Caco-2 (cell line): Measurements from ENCODE around the gene CNPY4. TPM values are rescaled to one million over a fixed set of nuclear protein-coding genes. Genes with fewer than 3 reads are reported as not detected.

Experiments
- BruUV-seq: library from RNA; stranded (reverse); fragments of 400-500 nt; replicated peaks from 2 replicates; lab custom pipeline; 2021; lab: Mats Ljungman, UMichigan
- CTCF ChIA-PET: fragments of 300-600 bp; sonication (Branson Sonifier 250); formaldehyde crosslinking; loops from one replicate; lab custom pipeline; 2022; ENCODE audit warnings: antibody characterized with exemption; lab: Charles Lee
- POLR2A ChIA-PET: fragments of 300-600 bp; sonication (Branson Sonifier 250); formaldehyde crosslinking; loops from one replicate; lab custom pipeline; 2022; ENCODE audit warnings: antibody characterized with exemption; lab: Charles Lee
- DNase-seq, 2 experiments: peaks; one replicate each; pipeline versions ENCODE4 v3.0.0 to v3.0.0-alpha.2; 2020 to 2022
- H3K27me3 ChIP-seq: replicated peaks from 2 replicates; pipeline ENCODE4 v1.6.0; 2011; ENCODE audit warnings: low read length; ENCODE audit not compliant: control insufficient read depth, insufficient read depth
- H3K36me3 ChIP-seq: 2 replicates; pipeline ENCODE4 v1.5.1; 2011; ENCODE audit warnings: low read length; ENCODE audit not compliant: control insufficient read depth, insufficient read depth
- H3K4me1 ChIP-seq: fragments of 250-450 bp; sonication (Bioruptor Pico); 2 replicates; pipeline ENCODE4 v1.5.1; 2020; ENCODE audit warnings: mild to moderate bottlenecking
- H3K4me3 ChIP-seq: 2 replicates; pipeline ENCODE4 v1.5.1; 2011; ENCODE audit warnings: low read depth, mild to moderate bottlenecking, control low read depth, low read length
- H3K9me3 ChIP-seq: fragments of 250-450 bp; sonication (Bioruptor Pico); 2 replicates; pipeline ENCODE4 v1.5.1; 2020; ENCODE audit warnings: mild to moderate bottlenecking, moderate library complexity
- H3K27ac Mint-ChIP-seq: one replicate; pipeline ENCODE4 v1.8.0; 2022; ENCODE audit warnings: mixed read lengths; ENCODE audit not compliant: unreplicated experiment
- H3K27me3 Mint-ChIP-seq: one replicate; pipeline ENCODE4 v1.8.0; 2022; ENCODE audit warnings: mixed read lengths; ENCODE audit not compliant: insufficient read depth, unreplicated experiment
- H3K36me3 Mint-ChIP-seq: one replicate; pipeline ENCODE4 v1.8.0; 2022; ENCODE audit warnings: mild to moderate bottlenecking, mixed read lengths; ENCODE audit not compliant: insufficient read depth, unreplicated experiment
- H3K4me1 Mint-ChIP-seq: one replicate; pipeline ENCODE4 v1.8.0; 2022; ENCODE audit warnings: low read depth, mixed read lengths; ENCODE audit not compliant: unreplicated experiment
- H3K4me3 Mint-ChIP-seq: one replicate; pipeline ENCODE4 v1.8.0; 2022; ENCODE audit warnings: mild to moderate bottlenecking, moderate library complexity, mixed read lengths; ENCODE audit not compliant: unreplicated experiment
- H3K9me3 Mint-ChIP-seq: one replicate; pipeline ENCODE4 v1.8.0; 2022; ENCODE audit warnings: mixed read lengths; ENCODE audit not compliant: unreplicated experiment
- CTCF ChIP-seq, 2 experiments: fragments of 200-600 bp in 1 of 2; IDR thresholded peaks; 1 replicate in 1 of 2; 2 replicates in 1 of 2; pipeline versions ENCODE4 v1.5.1 to v1.8.0; 2011 to 2022; ENCODE audit warnings: antibody characterized with exemption in 1 of 2, control low read depth in 1 of 2, inconsistent platforms in 1 of 2, low read depth in 1 of 2, low read length in 1 of 2, mild to moderate bottlenecking in 1 of 2, moderate library complexity in 1 of 2; ENCODE audit not compliant: insufficient read depth in 1 of 2, severe bottlenecking in 1 of 2, unreplicated experiment in 1 of 2
- intact Hi-C: fragments of 100-400 bp; cut with micrococcal nuclease; formaldehyde crosslinking; loops from one replicate; pipeline ENCODE4 v1.10.0; 2022; ENCODE audit not compliant: unreplicated experiment
- total RNA-seq: library from RNA; stranded (reverse); gene quantifications from 2 replicates; pipeline ENCODE4 v1.2.3, GENCODE V29; 2022

Gene CNPY4
- total RNA-seq, 1 experiment from 2014 or later: 10.1 TPM

GRCh38 chr7:100111156-100111555 is 8.3 kb upstream of the CNPY4 start:
- Histone ChIP-seq H3K4me3 (no peak overlapping the region), H3K4me1 (no peaks in the 10 kb centered on the region), H3K9me3 (no peaks in the 10 kb centered on the region), H3K36me3 (peaks cover 2% of the 10 kb centered on the region; the same call in 1 of the 2 replicates), H3K27me3 (no peaks in the 10 kb centered on the region)
- H3K27me3 Mint-ChIP-seq: no peaks in the 10 kb centered on the region
- no peak for TF ChIP-seq CTCF (IDR thresholded peaks at IDR 0.05; ENCODE audit: insufficient read depth in 1 of 2, low read depth in 1 of 2, low read length in 1 of 2, severe bottlenecking in 1 of 2, unreplicated experiment in 1 of 2)
- CTCF ChIA-PET: no interaction called here
- H3K4me3 Mint-ChIP-seq: no peak overlapping the region
- H3K9me3 Mint-ChIP-seq: peaks cover 4% of the 10 kb centered on the region
- intact Hi-C loops: no loop called here
- H3K4me1 Mint-ChIP-seq: peaks cover 5% of the 10 kb centered on the region
- no peak overlapping the region for H3K27ac Mint-ChIP-seq
- H3K36me3 Mint-ChIP-seq: peaks cover 68% of the 10 kb centered on the region
- BruUV-seq: no TSS peak
- DNase-seq: no peak
- POLR2A ChIA-PET: interaction anchor here (1.3 kb wide), 1 partner anchor 9 kb away, joined by 4 read pairs; the partner anchor contains the start of genes AP4M1 and MCM7

GRCh38 chr7:100111914-100112313 is 7.5 kb upstream of the CNPY4 start:
- CTCF ChIA-PET: interaction anchor here (1.3 kb wide), 1 partner anchor 19 kb away, joined by 3 read pairs; no protein-coding TSS in a partner anchor
- POLR2A ChIA-PET: interaction anchor here (1.3 kb wide), 1 partner anchor 10 kb away, joined by 4 read pairs; the partner anchor contains the start of genes AP4M1 and MCM7
- Histone ChIP-seq H3K36me3 (peaks cover 2% of the 10 kb centered on the region; the same call in 1 of the 2 replicates), H3K4me3 (no peak overlapping the region), H3K4me1 (peaks cover 3% of the 10 kb centered on the region; the same call in 1 of the 2 replicates), H3K9me3 (no peaks in the 10 kb centered on the region), H3K27me3 (no peaks in the 10 kb centered on the region)
- H3K4me3 Mint-ChIP-seq: no peak overlapping the region
- peaks cover 60% of the 10 kb centered on the region for H3K36me3 Mint-ChIP-seq
- H3K9me3 Mint-ChIP-seq: peaks cover 9% of the 10 kb centered on the region
- no peak for DNase-seq
- H3K4me1 Mint-ChIP-seq: peaks cover 13% of the 10 kb centered on the region
- H3K27me3 Mint-ChIP-seq: no peaks in the 10 kb centered on the region
- BruUV-seq: no TSS peak
- TF ChIP-seq CTCF (IDR thresholded peaks at IDR 0.05; ENCODE audit: insufficient read depth in 1 of 2, low read depth in 1 of 2, low read length in 1 of 2, severe bottlenecking in 1 of 2, unreplicated experiment in 1 of 2): peak in 1 of 2 experiments; percentile 16
- intact Hi-C loops: no loop called here
- H3K27ac Mint-ChIP-seq: no peak overlapping the region

GRCh38 chr7:100115026-100115425 is 4.4 kb upstream of the CNPY4 start:
- H3K36me3 ChIP-seq: no peaks in the 10 kb centered on the region; the same call in 1 of the 2 replicates
- H3K27me3 Mint-ChIP-seq: no peaks in the 10 kb centered on the region
- no TSS peak for BruUV-seq
- peaks cover 53% of the 10 kb centered on the region for H3K36me3 Mint-ChIP-seq
- peaks cover 9% of the 10 kb centered on the region for H3K9me3 Mint-ChIP-seq
- H3K4me3 ChIP-seq: no peak overlapping the region
- ChIA-PET CTCF (interaction anchor here (0.7 kb wide), 2 partner anchors 18 to 735 kb away, joined by 3 to 4 read pairs; no protein-coding TSS in a partner anchor), POLR2A (no interaction called here)
- no peak overlapping the region for H3K27ac Mint-ChIP-seq
- H3K4me1 Mint-ChIP-seq: peaks cover 13% of the 10 kb centered on the region
- no peak for DNase-seq
- intact Hi-C loops: no loop called here
- no peak for TF ChIP-seq CTCF (IDR thresholded peaks at IDR 0.05; ENCODE audit: insufficient read depth in 1 of 2, low read depth in 1 of 2, low read length in 1 of 2, severe bottlenecking in 1 of 2, unreplicated experiment in 1 of 2)
- H3K27me3 ChIP-seq: no peaks in the 10 kb centered on the region
- no peaks in the 10 kb centered on the region for H3K9me3 ChIP-seq
- peaks cover 4% of the 10 kb centered on the region for H3K4me1 ChIP-seq
- H3K4me3 Mint-ChIP-seq: no peak overlapping the region
